Upper lobe of left lung (tissue), 6 donors: ENCODE data around the gene ABCG1. TPM values are rescaled to one million over a fixed set of nuclear protein-coding genes. Genes with fewer than 3 reads are reported as not detected.

Experiments used
- ATAC-seq, 2 donors: fragments of 200-7000 bp; cut with Tn5 transposase; one replicate each; pipeline ENCODE4 v1.9.1; 2022; ENCODE audit warnings: mild to moderate bottlenecking in 2 of 2, moderate library complexity in 2 of 2; ENCODE audit not compliant: low FRiP score in 2 of 2
- DNase-seq, 2 donors: peaks; one replicate each; pipeline ENCODE4 v3.0.0-alpha.2; 2019 to 2020
- H3K27ac ChIP-seq, 4 donors: fragments of 200-600 bp; sonication (generic); one replicate each; pipeline ENCODE4 v1.5.1; 2016 to 2019
- H3K27me3 ChIP-seq, 4 donors: fragments of 200-600 bp; sonication (generic); one replicate each; pipeline ENCODE4 v1.5.1; 2017 to 2019
- H3K36me3 ChIP-seq, 4 donors: fragments of 200-600 bp; sonication (generic); one replicate each; pipeline ENCODE4 v1.5.1; 2016 to 2019
- H3K4me1 ChIP-seq, 4 donors: fragments of 200-600 bp; sonication (generic); one replicate each; pipeline ENCODE4 v1.5.1; 2018 to 2019
- H3K4me3 ChIP-seq, 4 donors: fragments of 200-600 bp; sonication (generic); one replicate each; pipeline ENCODE4 v1.5.1; 2017 to 2019; ENCODE audit warnings: mild to moderate bottlenecking in 2 of 4, moderate library complexity in 1 of 4
- H3K9me3 ChIP-seq, 4 donors: fragments of 200-600 bp; sonication (generic); one replicate each; pipeline ENCODE4 v1.5.1; 2018 to 2019
- CTCF ChIP-seq, 6 experiments: fragments of 450-650 bp in 4 of 6; fragments of 200-600 bp in 2 of 6; sonication (generic) in 2 of 6; IDR thresholded peaks; one replicate each; pipeline ENCODE4 v1.5.1; 2016 to 2019; ENCODE audit warnings: antibody characterized with exemption in 6 of 6
- EP300 ChIP-seq, 4 donors: sonication (generic); formaldehyde crosslinking; IDR thresholded peaks; one replicate each; pipeline ENCODE4 v1.5.1; 2017; ENCODE audit warnings: antibody characterized with exemption in 4 of 4, control low read depth in 2 of 4
- POLR2A ChIP-seq, 4 donors: fragments of 450-650 bp; IDR thresholded peaks; one replicate each; pipeline ENCODE4 v1.5.1; 2016 to 2017; ENCODE audit warnings: antibody characterized with exemption in 4 of 4, mild to moderate bottlenecking in 2 of 4
- POLR2AphosphoS5 ChIP-seq, 2 donors: sonication (generic); formaldehyde crosslinking; IDR thresholded peaks; one replicate each; pipeline ENCODE4 v1.5.1; 2017; ENCODE audit warnings: antibody characterized with exemption in 2 of 2
- WGBS, 2 donors: methylation state at CpG; one replicate each; pipeline ENCODE4 v1.1.5; 2017 to 2018; 5-methylcytosine and 5-hydroxymethylcytosine counted together
- total RNA-seq, 6 donors: library from RNA; depleted of rRNA in 4 of 6; stranded (reverse); fragments of >200 nt in 4 of 6; gene quantifications; one replicate each; pipeline versions ENCODE4 v1.1.0 to v1.2.1, GENCODE V29; 2016 to 2021
- donor health status: DM: no; HTN: no; CAD: no; lungs with moderate emphysema.
- donor health status: DM: no; HTN: yes; CAD: no; lungs with severe emphysema.

Gene ABCG1
- total RNA-seq, 6 donors from 2014 or later: 56.7 to 130 (median 79.8) TPM

- H3K9me3 ChIP-seq: no peaks in the 10 kb centered on the region
- H3K4me1 ChIP-seq: peaks cover 20 to 39% (median 24%) of the 10 kb centered on the region in 4 donors
- no peaks in the 10 kb centered on the region for H3K27me3 ChIP-seq
- 81 to 84% methylated on average over 1 of the region's 1 CpG for WGBS, 2 donors
- H3K36me3 ChIP-seq: no peaks in the 10 kb centered on the region
- no peak overlapping the region for H3K4me3 ChIP-seq
- ATAC-seq (no peak), DNase-seq (no peak)
- no peak for TF ChIP-seq POLR2AphosphoS5 (IDR thresholded peaks at IDR 0.05)
- no peak for TF ChIP-seq POLR2A (IDR thresholded peaks at IDR 0.05)
- no peak for TF ChIP-seq CTCF (IDR thresholded peaks at IDR 0.05)
- TF ChIP-seq EP300 (IDR thresholded peaks at IDR 0.05): no peak
- peak overlapping the region in 3 of 4 donors; percentile 40 to 84 (median 43) for H3K27ac ChIP-seq
These were observed 29.5 kb upstream of the ABCG1 start for GRCh38 chr21:42189431-42189830.

- H3K4me3 ChIP-seq: no peak overlapping the region
- no peaks in the 10 kb centered on the region for H3K36me3 ChIP-seq
- peak overlapping the region in 3 of 4 donors; percentile 40 to 64 (median 43) for H3K27ac ChIP-seq
- 85 to 93% methylated on average over 11 of the region's 11 CpGs for WGBS, 2 donors
- H3K9me3 ChIP-seq: no peaks in the 10 kb centered on the region
- H3K27me3 ChIP-seq: no peaks in the 10 kb centered on the region
- ATAC-seq: no peak
- TF ChIP-seq EP300 (IDR thresholded peaks at IDR 0.05) (no peak), CTCF (IDR thresholded peaks at IDR 0.05) (no peak), POLR2A (IDR thresholded peaks at IDR 0.05) (no peak), POLR2AphosphoS5 (IDR thresholded peaks at IDR 0.05) (no peak)
- DNase-seq: no peak
- peaks cover 20 to 42% (median 25%) of the 10 kb centered on the region in 4 donors for H3K4me1 ChIP-seq
These were observed 29.0 kb upstream of the ABCG1 start for GRCh38 chr21:42189860-42190485.

GRCh38 chr21:42190486-42190863 lies 28.5 kb upstream of the ABCG1 start:
- DNase-seq (no peak), ATAC-seq (no peak)
- TF ChIP-seq POLR2A (IDR thresholded peaks at IDR 0.05): no peak
- no peak for TF ChIP-seq POLR2AphosphoS5 (IDR thresholded peaks at IDR 0.05)
- TF ChIP-seq EP300 (IDR thresholded peaks at IDR 0.05): no peak
- no peak for TF ChIP-seq CTCF (IDR thresholded peaks at IDR 0.05)
- H3K27me3 ChIP-seq: no peaks in the 10 kb centered on the region
- H3K9me3 ChIP-seq: no peaks in the 10 kb centered on the region
- 94 to 95% methylated on average over 8 of the region's 8 CpGs for WGBS, 2 donors
- peaks cover 20 to 45% (median 27%) of the 10 kb centered on the region in 4 donors for H3K4me1 ChIP-seq
- H3K36me3 ChIP-seq: no peaks in the 10 kb centered on the region
- peak overlapping the region in 2 of 4 donors; percentile 43 to 64 for H3K27ac ChIP-seq
- no peak overlapping the region for H3K4me3 ChIP-seq

GRCh38 chr21:42191064-42191463 lies 27.9 kb upstream of the ABCG1 start:
- ATAC-seq: no peak
- TF ChIP-seq EP300 (IDR thresholded peaks at IDR 0.05): no peak
- no peak for TF ChIP-seq POLR2AphosphoS5 (IDR thresholded peaks at IDR 0.05)
- TF ChIP-seq POLR2A (IDR thresholded peaks at IDR 0.05): no peak
- TF ChIP-seq CTCF (IDR thresholded peaks at IDR 0.05): no peak
- peaks cover 20 to 45% (median 27%) of the 10 kb centered on the region in 4 donors for H3K4me1 ChIP-seq

More at GRCh38 chr21:42191064-42191463, 27.9 kb upstream of the ABCG1 start:
- no peak overlapping the region for H3K27ac ChIP-seq
- no peaks in the 10 kb centered on the region for H3K36me3 ChIP-seq
- H3K9me3 ChIP-seq: no peaks in the 10 kb centered on the region
- no peak for DNase-seq
- H3K27me3 ChIP-seq: no peaks in the 10 kb centered on the region
- H3K4me3 ChIP-seq: no peak overlapping the region
- 95 to 100% methylated on average over 2 to 5 of the region's 5 CpGs for WGBS, 2 donors
